ENCODE data around the gene IFT88.
A peak's percentile ranks its signal among the peaks of the same experiment; 100 is the strongest.

The IFT88 gene

DNA sequence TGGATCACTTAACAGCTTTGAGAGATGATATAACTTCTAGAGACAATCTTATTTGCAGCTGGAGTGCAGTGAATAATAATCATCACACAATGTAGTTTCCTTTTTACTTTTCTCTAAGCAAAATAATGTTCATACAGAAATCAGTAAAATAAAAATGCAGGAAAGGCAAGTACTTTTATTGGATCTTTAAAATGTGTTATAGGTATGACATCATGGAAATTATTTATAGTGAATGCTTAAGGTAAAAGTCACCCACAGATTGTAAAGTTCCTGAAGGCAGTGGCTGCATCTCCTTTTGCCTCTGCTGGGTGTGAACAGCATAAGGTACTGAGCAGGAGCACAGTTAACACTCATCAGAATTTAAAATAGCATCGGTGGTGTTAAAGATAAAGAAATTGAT lies 119.2 kb downstream of the IFT88 start:
- DNase-seq (ENCODE audit: low read depth, low spot score) = no peak

DNA sequence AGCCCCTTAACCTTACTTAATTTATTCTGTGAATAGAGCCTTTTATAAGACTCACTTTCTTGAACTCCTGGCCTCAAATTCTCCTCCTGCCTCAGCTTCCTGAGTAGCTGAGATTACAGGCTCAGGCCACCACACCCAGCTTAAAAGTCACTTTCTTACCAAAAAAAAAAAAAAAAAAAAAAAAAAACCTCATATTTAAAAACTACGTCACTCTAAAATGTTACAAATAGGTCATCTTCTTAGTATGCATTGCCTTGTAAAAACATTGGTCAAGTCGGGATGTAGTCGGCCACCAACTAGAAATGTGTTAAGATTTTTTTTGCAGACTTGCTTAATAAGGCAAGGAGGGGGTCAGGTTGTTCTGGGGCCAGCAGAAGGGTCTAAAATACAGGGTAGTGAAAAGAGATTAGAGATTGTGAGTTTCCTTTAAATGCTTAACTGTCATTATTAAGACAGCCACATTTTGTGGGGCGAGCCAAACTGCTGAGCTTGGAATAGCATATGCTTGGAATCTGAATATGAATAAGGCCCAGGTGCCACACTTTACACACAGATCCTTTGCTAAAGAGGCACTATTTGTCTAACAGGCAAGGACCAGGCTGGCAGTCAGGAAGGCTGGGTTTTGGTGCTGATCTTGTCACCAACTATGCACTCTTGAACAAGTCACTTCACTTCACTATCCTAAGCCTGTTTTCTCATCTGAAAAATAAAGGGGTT lies 120.1 kb downstream of the IFT88 start:
- no peak for DNase-seq (ENCODE audit: low read depth, low spot score)

GRCh38 chr13:20689291-20689690 lies 122.3 kb downstream of the IFT88 start:
- DNase-seq (ENCODE audit: low read depth, low spot score) = no peak

DNA sequence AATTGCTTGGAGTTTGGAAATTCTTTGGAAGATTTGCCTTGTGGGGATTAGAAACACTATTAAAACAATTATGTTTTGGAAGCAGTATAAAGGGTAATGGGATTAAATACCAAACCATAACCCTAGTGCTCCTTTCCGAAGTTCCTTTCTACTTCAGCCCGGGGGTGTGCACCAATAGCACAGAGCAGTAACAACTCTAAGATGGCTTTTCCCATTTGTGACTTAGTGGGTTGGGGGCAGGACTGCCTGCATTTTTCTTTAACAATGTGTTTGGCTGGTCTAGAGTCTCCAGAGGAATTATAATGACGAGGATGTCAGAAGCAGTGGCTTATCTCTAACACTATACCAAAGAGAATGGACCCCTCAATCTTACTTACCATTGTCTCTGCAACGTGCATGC lies 124.7 kb downstream of the IFT88 start:
- DNase-seq (ENCODE audit: low read depth, low spot score) = no peak

DNA sequence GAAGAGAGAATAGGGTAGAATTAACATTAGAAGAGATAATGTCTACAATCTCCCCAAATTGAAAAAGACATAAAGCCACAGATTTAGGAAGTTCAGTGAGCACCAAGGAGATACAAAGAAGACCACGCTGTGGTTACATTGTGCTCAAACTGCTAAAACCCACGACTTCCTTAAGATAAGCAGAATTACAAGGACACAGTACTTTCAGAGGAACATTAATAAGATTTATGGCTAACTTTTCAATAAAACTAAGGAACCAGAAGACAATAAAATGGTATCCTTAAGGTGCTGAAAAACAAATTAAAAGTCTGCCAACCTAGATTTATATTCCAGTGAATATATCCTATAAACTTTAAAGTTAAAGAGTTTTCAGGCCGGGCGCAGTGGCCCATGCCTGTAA lies 129.1 kb downstream of the IFT88 start:
- DNase-seq (ENCODE audit: low read depth, low spot score) = no peak

GRCh38 chr13:20699715-20700114 lies 132.8 kb downstream of the IFT88 start:
- no peak for DNase-seq (ENCODE audit: low read depth, low spot score)

- no peak for DNase-seq (ENCODE audit: low read depth, low spot score)
Measured at GRCh38 chr13:20700288-20700687, 133.3 kb downstream of the IFT88 start.

GRCh38 chr13:20701461-20701860 lies 134.5 kb downstream of the IFT88 start:
- DNase-seq (ENCODE audit: low read depth, low spot score) = no peak

GRCh38 chr13:20702530-20702914 lies 135.6 kb downstream of the IFT88 start:
- DNase-seq (ENCODE audit: low read depth, low spot score) = no peak

GRCh38 chr13:20702915-20703779 lies 136.2 kb downstream of the IFT88 start, which contains the start of gene IL17D:
Gene IL17D, plus strand, starts transcription at chr13:20703699. Its CDS starts 303 bp downstream, at chr13:20704002.
- peak; percentile 60 for DNase-seq (ENCODE audit: low read depth, low spot score)

DNA sequence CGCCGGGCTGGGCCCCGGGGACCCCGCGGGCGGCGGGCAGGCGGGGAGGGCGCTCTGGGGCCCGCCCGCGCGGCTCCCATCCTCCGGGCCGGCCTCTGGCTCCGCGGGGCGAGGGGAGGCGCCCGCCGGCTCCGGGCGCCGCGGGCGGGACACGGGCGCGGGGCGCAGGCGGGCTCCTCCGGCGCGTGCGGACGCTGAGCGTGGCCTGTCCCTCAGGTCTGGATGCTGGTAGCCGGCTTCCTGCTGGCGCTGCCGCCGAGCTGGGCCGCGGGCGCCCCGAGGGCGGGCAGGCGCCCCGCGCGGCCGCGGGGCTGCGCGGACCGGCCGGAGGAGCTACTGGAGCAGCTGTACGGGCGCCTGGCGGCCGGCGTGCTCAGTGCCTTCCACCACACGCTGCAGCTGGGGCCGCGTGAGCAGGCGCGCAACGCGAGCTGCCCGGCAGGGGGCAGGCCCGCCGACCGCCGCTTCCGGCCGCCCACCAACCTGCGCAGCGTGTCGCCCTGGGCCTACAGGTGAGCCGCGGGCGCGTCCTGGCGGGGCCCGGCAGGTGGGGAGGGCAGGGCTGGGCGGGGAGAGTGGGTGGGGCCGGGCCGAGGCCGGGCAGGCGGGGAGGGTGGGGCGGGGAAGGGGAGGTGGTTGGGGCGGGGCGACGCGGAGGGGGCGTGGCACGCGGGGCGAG lies 137.0 kb downstream of the IFT88 start:
- DNase-seq (ENCODE audit: low read depth, low spot score) = peak; percentile 93

GRCh38 chr13:20704459-20705069 lies 137.6 kb downstream of the IFT88 start:
- no peak for DNase-seq (ENCODE audit: low read depth, low spot score)

GRCh38 chr13:20706661-20707060 lies 139.7 kb downstream of the IFT88 start:
- no peak for DNase-seq (ENCODE audit: low read depth, low spot score)

DNA sequence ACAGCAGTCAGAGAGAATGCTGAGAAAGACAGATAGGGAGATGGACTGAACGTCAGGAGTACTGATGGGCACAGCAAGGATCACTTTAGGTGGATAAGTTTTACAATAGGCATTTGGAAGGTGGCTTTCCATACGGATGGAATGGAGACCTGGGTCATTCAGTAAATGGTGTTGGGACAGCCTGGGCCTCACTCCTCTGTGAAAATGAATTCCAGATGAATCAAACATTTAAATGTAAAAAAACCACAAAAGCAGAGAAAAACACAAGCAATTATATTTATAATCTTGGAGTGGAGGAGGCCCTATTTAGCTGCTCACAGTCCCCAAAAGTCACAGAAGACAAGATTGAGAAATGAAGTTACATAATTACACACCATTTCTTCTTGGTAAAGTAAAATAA lies 141.3 kb downstream of the IFT88 start:
- no peak for DNase-seq (ENCODE audit: low read depth, low spot score)

- DNase-seq (ENCODE audit: low read depth, low spot score) = no peak
Measured at GRCh38 chr13:20709369-20709768, 142.4 kb downstream of the IFT88 start.

GRCh38 chr13:20709782-20710181 lies 142.8 kb downstream of the IFT88 start:
- DNase-seq (ENCODE audit: low read depth, low spot score) = no peak

- no peak for DNase-seq (ENCODE audit: low read depth, low spot score)
Measured at GRCh38 chr13:20711301-20712044, 144.5 kb downstream of the IFT88 start.

DNA sequence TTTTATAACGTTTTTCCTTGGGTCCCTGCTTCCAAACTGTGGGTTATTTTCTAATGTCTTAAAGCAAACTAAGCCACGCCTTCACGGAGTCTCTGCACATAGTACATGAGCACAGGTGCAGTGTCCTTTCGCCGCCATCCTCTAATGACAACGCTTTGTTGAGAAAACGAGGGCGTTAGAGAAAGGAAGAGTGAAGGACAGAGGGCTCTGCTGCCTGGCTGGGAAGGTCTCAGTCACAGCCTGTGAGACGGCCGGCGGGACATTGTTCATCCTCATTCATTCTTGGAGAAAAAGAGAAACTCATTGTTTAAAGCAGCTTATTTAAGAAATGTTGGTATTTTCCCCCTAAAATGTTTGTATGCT lies 146.0 kb downstream of the IFT88 start:
- DNase-seq (ENCODE audit: low read depth, low spot score) = peak; percentile 14

DNA sequence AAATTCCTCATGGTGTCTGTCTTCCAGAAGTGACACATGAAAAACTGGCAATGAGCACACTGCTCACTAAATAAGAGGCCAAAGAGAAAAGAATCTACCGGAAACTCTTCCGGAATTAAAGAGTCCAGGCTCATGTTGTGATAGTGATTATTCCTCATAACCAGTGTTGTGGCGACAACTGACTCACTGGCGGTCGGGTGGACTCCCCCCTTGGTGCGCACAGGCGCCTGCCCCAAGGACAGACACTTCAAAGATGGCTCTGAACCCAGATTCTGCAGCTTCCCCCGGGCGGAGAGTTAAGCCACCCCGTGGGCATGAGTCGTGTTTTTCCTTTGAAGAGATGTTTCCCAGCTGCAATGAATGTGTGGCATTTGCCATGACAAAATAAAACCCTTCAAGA lies 146.8 kb downstream of the IFT88 start:
- DNase-seq (ENCODE audit: low read depth, low spot score) = peak; percentile 43

- peak; percentile 41 for DNase-seq (ENCODE audit: low read depth, low spot score)
Measured at GRCh38 chr13:20714161-20714560, 147.2 kb downstream of the IFT88 start.
